Mesodermal cell (in vitro differentiated cells): ENCODE data around the gene SSRP1.
"Not testable (repeated sequence)": the region's sequence is repeated elsewhere in the genome, so short reads cannot be mapped to it uniquely, and the experiment has no call there.

Experiments used
- H3K27ac ChIP-seq: 2 replicates; pipeline ENCODE4 v1.7.0; 2013; ENCODE audit warnings: mild to moderate bottlenecking, low read depth, low read length, moderate library complexity; ENCODE audit not compliant: severe bottlenecking
- H3K36me3 ChIP-seq: 2 replicates; pipeline ENCODE4 v1.7.1; 2013; ENCODE audit warnings: mild to moderate bottlenecking, low read length, moderate library complexity; ENCODE audit not compliant: control insufficient read depth, insufficient read depth
- H3K4me1 ChIP-seq: one replicate; pipeline ENCODE4 v1.7.1; 2013; ENCODE audit warnings: mild to moderate bottlenecking, low read length; ENCODE audit not compliant: insufficient read depth, control insufficient read depth, poor library complexity, severe bottlenecking
- H3K4me3 ChIP-seq: 2 replicates; pipeline ENCODE4 v1.7.0; 2013; ENCODE audit warnings: low read length, control low read depth, mild to moderate bottlenecking; ENCODE audit not compliant: insufficient read depth, poor library complexity, severe bottlenecking; ENCODE audit errors: extremely low read depth
- H3K9me3 ChIP-seq: 2 replicates; pipeline ENCODE4 v1.7.1; 2013; ENCODE audit warnings: mild to moderate bottlenecking, low read length, moderate library complexity; ENCODE audit not compliant: control insufficient read depth
- WGBS, 2 experiments: methylation state at CpG; one replicate each; pipeline ENCODE4 v1.1.5; 2013; ENCODE audit warnings: missing lambda C conversion rate in 2 of 2; ENCODE audit not compliant: insufficient coverage in 2 of 2; 5-methylcytosine and 5-hydroxymethylcytosine counted together

The SSRP1 gene

DNA sequence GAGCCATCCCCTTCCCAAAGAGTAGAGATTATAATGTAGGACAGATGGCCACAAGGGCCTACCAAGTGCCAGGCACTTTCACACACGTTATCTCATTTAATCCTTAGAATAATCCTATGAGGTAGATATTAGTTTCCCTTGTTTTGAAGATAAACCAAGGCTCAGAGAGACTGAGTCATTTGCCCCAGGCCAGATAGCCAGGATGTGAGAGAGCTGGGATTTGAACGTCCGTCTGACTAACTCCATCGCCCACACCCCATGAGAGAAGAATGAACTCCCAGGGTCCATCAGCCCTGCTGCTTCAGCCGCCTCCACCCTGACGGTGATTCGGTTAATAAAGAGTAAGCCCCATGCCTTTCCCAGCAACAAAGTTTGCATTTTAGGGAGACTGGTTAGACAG is 34.6 kb upstream of the SSRP1 start:
- Histone ChIP-seq H3K4me3 (no peak overlapping the region), H3K9me3 (no peaks in the 10 kb centered on the region), H3K36me3 (no peaks in the 10 kb centered on the region), H3K4me1 (no peaks in the 10 kb centered on the region), H3K27ac (no peak overlapping the region)
- WGBS, 2 experiments: 75 to 100% methylated on average over 3 to 5 of the region's 7 CpGs

DNA sequence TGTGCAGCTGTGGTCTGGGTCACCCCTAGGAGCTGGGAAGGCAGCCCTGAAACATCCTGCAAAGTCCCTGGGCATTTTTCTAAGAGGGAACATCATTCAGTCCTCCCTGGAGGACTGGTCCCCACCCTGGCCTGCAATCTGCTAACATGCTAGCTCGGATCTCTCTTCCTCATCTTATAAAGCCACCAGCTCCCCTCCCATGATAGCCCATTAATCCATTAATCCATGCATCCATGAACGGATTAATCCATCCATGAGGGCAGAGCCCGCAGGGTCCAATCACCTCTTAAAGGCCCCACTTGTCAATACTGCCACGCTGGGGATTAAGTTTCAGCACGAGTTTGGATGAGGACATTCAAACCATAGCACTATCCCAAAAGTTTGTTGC is 33.1 kb upstream of the SSRP1 start:
- 91 to 94% methylated on average over 3 to 5 of the region's 5 CpGs for WGBS, 2 experiments
- Histone ChIP-seq H3K4me1 (no peaks in the 10 kb centered on the region), H3K36me3 (no peaks in the 10 kb centered on the region), H3K4me3 (no peak overlapping the region), H3K27ac (no peak overlapping the region), H3K9me3 (no peaks in the 10 kb centered on the region)

DNA sequence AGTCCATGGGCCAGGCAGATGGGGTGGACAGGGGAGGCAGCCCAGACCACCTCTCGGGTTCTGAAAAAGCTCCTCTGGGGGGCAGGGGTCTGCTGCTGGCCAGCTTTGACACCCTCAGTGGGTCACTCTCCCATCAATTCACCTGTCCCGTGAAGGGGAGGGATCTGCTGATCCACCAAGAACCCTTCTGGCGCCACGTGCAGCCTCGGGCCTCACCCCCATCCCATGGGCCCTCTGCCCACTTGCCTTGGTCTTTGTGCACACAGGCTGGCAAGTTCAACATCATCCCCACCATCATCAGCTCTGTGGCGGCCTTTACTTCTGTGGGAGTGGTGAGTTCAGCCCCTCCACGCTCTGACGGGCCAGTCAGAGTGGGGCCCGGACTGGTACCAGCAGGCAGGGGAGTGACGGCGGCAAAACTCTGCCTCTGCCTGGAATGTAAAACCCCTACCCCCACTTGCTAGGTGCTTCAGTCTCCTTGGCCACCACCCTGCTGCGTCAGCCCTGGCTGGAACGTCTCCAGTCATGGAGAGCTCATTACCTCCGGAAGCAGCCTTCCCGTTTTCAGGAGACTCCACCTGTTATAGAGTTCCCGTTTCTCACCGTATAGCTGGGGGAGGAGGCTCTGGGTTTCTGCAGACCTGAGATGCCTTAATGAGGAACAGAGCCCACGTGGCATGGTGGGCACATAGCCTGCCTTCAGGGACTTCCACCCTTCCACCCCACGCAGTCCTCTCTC is 32.6 kb upstream of the SSRP1 start:
- Histone ChIP-seq H3K36me3 (no peaks in the 10 kb centered on the region), H3K9me3 (no peaks in the 10 kb centered on the region), H3K4me3 (no peak overlapping the region), H3K27ac (no peak overlapping the region), H3K4me1 (no peaks in the 10 kb centered on the region)
- 86 to 98% methylated on average over 11 to 18 of the region's 19 CpGs for WGBS, 2 experiments

DNA sequence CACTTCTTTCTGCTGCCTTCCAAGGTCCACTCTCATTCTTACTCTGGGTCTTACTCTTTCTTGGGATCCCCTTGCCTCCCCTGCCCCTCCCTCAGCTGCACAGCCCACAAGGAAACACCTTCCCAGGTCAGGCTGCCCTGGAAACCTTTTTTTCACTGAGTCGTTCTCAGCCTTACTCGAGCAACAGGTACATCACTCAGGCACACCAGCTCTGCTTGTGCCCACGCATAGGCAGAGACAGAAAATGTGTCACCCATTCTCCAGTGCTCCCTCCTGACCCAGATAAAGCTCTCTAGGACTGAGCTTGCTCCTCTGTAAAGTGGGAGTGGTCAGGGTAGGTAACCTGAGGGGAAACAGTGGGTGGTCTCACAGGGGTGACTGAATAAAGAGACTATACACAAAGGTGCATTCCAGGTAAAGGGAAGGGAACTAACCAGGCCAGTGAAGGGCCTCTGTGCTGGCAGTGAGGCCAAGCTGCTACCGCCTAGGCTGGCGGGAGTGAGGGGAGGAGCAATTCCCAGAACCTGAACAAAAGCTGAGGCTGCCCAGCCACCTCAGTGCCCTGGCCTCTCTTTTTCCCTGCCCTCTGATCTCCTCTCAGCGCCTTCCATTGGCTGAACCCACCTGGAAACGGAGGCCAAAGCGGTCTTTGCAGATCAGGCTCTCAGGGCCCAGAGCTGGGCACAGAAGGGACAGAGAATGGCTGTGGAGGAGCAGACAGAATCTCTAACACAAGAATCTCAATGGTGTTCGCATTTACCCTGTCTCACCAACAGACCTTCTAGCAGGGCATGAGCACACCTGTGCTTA is 29.4 kb upstream of the SSRP1 start:
- no peaks in the 10 kb centered on the region for H3K4me1 ChIP-seq
- 55 to 66% methylated on average over 5 to 6 of the region's 9 CpGs for WGBS, 2 experiments
- H3K4me3 ChIP-seq: no peak overlapping the region
- H3K36me3 ChIP-seq: no peaks in the 10 kb centered on the region
- H3K27ac ChIP-seq: no peak overlapping the region
- no peaks in the 10 kb centered on the region for H3K9me3 ChIP-seq

DNA sequence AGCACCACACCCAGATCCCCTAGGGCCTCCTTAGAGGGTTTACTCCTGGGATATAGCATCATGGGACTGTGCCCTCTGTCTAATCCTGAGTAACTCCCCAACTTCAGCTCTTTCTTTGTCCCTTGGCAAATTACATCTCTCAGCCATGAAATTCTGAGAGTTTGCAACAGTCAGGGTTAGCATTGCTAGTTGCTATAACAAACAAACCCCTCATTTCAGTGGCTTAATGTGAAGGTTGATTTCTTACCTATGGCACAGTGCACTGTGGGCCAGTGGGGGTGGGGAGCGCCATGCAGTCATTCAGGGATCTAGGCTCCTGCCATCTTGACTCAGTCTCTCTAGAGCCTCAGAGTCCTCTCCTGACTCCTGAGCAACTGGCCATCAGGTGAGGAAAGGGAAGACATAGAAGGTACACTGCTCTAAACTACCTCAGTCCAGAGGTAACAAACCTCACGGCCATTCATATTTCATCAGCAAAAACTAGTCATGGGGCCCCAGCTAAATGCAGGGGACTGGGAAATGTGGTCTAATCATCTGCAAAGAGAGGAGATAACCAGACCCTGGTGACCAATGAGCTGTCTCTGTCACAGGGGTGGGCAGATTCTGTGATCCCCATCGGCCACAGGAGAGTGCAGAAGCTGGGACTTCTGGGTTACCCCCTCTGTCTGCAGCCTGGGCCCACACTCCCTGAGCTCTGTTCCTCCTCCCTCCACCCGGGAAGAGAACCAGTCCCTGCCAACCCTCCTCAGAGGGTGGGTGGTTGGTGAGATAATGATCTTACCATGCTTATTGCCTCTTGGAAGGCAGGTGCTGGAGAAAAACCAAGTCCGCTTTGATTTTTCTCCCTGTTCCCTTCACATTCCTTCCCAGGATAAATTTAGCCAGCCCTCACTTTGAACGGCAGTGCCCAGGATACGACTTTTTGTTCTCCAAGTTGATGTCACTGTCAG is 27.7 kb upstream of the SSRP1 start:
- no peaks in the 10 kb centered on the region for H3K4me1 ChIP-seq
- H3K27ac ChIP-seq: no peak overlapping the region
- no peak overlapping the region for H3K4me3 ChIP-seq
- no peaks in the 10 kb centered on the region for H3K9me3 ChIP-seq
- no peaks in the 10 kb centered on the region for H3K36me3 ChIP-seq
- WGBS, 2 experiments: 82 to 93% methylated on average over 3 to 5 of the region's 7 CpGs

DNA sequence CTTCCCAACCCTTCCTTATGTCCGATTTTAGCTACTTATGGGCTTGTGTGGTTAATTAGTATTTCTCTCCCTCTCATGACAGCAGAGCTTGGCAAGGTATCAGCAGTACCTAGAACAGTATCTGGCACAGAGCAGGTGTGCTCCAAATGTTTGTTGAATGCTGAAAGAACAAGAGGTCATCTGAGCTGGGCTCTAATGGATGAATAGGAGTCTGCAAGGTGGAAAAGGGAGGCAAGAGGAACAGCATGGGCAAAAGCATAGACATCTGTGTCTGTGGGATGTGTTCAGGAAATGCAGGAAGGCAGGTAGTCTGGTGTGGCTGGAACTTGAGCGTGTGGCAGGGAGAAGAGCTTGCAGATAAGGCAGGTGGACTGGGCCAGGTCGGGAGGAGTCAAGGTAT is 26.2 kb upstream of the SSRP1 start:
- no peaks in the 10 kb centered on the region for H3K9me3 ChIP-seq
- 100% methylated on average over 1 of the region's 3 CpGs; no CpG with 5 or more reads in 1 of the 2 experiments for WGBS, 2 experiments
- H3K4me3 ChIP-seq: no peak overlapping the region
- no peak overlapping the region for H3K27ac ChIP-seq
- no peaks in the 10 kb centered on the region for H3K36me3 ChIP-seq
- no peaks in the 10 kb centered on the region for H3K4me1 ChIP-seq

DNA sequence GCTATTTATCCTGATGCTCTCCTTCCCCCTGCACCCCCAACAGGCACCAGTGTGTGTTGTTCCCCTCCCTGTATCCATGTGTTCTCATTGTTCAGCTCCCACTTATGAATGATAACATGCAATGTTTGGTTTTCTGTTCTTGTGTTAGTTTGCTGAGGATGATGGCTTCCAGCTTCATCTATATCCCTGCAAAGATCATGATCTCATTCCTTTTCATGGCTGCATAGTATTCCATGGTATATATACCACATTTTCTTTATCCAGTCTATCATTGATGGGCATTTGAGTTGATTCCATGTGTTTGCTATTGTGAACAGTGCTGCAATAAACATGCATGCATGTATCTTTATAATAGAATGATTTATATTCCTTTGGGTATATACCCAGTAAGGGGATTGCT is 25.7 kb upstream of the SSRP1 start:
- H3K36me3 ChIP-seq, H3K27ac ChIP-seq, H3K9me3 ChIP-seq, H3K4me3 ChIP-seq, H3K4me1 ChIP-seq: not testable (repeated sequence)

DNA sequence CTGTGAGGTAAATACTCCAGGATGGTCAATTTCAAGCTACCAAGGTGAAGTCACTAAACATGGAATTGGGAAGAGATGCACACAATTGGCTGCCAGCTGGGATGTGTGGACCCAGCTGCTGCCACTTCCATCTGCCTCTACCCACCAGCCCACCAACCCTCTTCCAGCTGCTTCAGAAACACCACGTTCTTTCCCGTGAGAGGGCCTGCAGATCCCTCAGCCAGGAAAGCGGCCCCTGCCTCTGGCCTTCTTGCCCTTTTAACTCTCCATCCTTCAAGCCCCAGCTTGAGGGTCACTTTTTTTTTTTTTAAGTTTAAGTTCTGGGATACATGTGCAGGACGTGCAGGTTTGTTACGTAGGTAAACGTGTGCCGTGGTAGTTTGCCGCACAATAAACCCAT is 25.3 kb upstream of the SSRP1 start:
- no peaks in the 10 kb centered on the region for H3K36me3 ChIP-seq
- H3K4me1 ChIP-seq: no peaks in the 10 kb centered on the region
- no peaks in the 10 kb centered on the region for H3K9me3 ChIP-seq
- WGBS, 2 experiments: 95 to 98% methylated on average over 4 to 6 of the region's 8 CpGs
- no peak overlapping the region for H3K27ac ChIP-seq
- no peak overlapping the region for H3K4me3 ChIP-seq

DNA sequence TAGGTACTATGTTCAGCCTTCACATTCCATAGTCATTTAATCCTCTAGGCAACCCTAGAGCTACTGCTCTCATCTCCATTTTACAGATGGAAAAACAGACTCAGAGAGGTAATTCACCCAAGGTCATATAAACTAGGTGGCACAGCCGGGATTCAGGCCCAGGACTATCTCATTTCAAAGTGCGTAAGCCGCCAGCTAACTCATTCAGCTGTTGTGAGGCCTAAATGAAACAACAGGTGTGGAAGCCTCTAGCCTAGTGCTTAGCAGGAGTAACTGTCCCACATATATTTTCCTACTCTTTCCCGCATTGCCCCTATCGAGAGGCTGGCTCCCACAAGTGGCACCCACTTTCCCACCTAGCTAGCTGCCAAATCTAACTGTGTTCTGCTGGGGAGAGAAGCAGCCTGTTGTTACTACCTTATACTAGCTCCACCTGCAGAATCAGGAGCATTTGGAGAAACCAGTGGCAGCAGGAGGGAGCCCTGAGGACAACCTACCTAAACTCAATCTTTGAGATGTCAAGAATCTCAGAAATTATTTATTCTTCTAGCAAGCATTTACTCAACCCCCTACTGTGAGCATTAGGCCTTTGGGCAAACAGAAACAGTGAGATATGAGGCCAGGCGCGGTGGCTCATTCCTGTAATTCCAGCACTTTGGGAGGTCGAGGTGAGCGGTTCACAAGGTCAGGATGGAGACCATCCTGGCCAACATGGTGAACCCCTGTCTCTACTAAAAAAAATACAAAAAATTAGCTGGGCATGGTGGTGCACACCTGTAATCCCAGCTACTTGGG is 24.4 kb upstream of the SSRP1 start:
- WGBS, 2 experiments: 90% methylated on average over 6 to 9 of the region's 9 CpGs
- no peaks in the 10 kb centered on the region for H3K36me3 ChIP-seq
- H3K4me3 ChIP-seq: no peak overlapping the region
- H3K4me1 ChIP-seq: no peaks in the 10 kb centered on the region
- no peak overlapping the region for H3K27ac ChIP-seq
- no peaks in the 10 kb centered on the region for H3K9me3 ChIP-seq

DNA sequence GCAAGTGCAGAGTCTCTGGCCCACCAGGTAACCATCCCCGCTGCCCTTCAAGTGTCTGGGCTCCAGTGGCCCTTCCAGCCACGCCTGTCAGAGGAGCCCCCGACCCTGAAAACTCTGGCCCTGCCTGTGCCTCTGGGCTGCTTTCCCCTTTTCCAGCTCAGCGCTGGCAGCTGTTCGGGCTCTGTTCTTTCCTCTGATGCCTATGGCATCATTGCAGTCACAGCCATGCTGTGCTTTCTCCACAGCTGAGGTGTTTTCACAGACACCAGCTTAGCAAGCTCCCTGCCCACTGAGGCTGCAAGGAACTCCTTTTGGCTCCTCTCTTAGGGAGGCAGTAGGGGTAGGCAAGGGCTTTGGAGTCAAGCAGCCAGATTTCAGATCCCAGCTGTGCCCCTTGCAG is 23.7 kb upstream of the SSRP1 start:
- 93% methylated on average over 5 of the region's 5 CpGs for WGBS, 2 experiments
- H3K27ac ChIP-seq: no peak overlapping the region

More for the DNA sequence above, 23.7 kb upstream of the SSRP1 start:
- Histone ChIP-seq H3K4me1 (no peaks in the 10 kb centered on the region), H3K4me3 (no peak overlapping the region), H3K36me3 (no peaks in the 10 kb centered on the region), H3K9me3 (no peaks in the 10 kb centered on the region)
